ENCODE data around the gene TMEM44.
"Not testable (repeated sequence)": the region's sequence is repeated elsewhere in the genome, so short reads cannot be mapped to it uniquely, and the experiment has no call there.

TMEM44 gene

DNA sequence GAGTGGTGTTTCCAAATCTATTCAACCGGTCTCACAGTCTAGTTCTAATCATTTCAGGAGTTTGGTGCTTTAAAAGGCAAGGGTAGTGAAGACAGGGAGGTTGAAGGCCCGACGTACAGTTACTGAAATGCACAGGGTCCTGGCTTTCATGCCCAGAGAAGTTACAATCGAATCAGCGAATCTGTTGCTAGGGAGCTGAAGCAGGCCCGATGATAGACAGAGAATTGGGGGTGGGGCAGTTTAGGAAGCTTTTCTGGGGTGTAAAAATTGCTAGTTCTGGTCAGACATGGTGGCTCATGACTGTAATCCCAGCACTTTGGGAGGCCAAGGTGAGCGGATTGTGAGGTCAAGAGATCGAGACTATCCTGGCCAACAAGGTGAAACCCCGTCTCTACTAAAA is 83.4 kb downstream of the TMEM44 start:
- DNase-seq: no peak

DNA sequence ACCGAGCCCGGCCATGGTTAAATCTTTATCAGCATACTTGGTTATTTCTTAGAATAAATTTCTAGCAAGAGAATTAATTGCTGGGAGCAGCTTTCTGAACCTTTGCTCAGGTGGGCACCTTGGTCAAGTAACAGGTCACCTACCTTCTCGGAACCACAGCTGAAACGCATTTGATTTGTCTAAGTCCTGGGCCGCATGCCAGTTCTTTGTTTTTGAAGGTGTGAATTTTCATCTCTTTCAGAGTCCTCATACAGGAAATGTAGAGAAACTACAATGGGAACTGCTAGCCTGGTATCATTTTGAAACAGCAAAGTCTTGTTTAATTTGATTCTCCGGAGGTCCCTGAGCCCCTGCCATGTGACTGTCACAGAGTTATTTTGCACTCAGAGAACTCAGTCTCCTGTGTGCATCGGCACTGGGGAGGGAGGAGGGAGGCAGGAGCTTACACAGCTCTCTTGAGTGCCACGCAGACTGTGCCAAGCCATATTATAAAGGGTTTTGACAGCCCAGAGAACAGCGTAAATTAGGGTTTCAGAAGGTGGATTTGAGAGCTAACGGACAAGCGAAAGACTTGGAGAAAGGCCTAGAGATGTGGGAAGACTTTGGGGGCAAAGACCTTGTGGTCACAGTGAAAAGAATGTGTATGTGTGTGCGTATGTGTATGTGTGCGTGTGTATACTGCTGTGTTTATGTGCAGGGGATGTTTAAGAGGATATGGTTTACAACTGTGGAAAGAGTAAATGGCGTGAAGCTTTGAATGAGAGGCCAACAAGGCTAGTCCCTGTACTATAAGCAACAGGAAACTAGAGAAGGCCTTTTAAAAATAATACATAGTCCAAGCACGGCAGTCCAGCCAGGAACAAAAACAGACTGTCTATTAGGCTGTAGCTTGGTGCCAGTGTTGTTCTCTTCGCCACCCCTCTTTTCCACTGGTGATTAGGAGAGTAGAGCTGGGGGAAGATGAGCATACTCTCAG is 84.6 kb downstream of the TMEM44 start:
- no peak for DNase-seq

DNA sequence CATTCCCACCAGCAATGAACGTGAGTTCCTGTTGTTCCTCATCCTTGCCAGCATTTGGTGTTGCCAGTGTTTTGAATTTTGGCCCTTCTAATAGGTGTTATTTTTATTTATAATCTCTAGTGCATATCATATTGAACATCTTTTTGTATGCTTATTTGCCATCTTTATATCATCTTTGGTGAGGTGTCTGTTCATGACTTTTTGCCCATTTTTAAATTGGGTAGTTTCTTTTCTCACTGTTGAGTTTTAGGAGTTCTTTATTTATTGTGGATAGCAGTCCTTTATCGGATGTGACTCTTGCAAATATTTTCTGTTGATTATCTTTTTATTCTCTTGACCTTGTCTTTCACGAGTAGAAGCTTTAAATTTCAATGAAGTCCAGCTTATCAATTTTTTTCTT is 86.2 kb downstream of the TMEM44 start:
- no peak for DNase-seq

DNA sequence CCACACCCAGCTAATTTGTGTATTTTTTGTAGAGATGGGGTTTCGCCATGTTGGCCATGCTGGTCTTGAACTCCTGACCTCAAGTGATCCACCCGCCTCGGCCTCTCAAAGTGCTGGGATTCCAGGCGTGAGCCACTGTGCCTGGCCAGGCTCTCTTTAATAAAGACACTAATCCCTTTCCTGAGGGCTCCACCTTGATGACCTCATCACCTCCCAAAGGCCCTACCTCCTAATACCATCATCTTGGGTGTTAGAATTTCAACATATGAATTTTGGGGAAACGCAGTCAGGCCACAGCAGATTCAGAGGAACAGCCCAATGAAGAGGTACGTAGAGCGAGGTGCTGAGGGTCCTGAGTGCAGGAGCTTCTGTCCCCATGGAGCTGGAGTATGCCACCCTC is 87.7 kb downstream of the TMEM44 start:
- DNase-seq: not testable (repeated sequence)

DNA sequence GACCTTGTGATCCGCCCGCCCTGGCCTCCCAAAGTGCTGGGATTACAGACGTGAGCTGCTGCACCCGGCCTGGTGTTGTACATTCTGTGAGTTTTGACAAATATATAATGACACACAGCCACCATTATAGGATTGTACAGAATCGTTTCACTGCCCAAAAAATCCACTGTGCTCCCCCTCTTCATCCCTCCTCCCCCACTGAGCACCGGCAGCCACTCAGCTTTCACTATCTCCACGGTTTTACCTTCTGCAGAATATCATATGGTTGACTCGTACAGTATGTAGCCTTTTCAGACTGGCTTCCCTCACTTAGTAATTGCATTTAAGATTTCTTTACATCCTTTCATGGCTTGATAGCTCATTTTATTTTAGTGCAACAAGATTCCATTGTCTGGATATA is 89.7 kb downstream of the TMEM44 start:
- DNase-seq: no peak

DNA sequence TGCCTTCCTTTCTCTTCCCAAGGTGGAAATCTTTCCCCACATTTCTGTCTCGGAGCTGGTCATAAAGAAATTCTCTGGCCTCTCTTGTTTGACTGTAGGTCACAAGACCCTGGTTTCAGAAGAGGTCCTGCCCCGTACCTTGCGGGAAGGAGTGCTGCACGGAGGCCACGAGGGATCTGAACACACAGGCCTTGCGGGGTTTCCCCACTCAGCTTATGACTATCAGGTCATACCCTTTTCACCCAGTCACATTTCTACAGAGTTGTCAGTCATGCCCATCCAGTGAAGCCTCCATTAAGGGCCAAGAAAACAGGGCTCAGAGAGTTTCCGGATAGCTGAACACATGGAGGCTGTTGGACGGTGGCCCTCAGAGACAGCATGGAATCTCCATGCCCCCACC is 91.7 kb downstream of the TMEM44 start:
- DNase-seq: no peak

DNA sequence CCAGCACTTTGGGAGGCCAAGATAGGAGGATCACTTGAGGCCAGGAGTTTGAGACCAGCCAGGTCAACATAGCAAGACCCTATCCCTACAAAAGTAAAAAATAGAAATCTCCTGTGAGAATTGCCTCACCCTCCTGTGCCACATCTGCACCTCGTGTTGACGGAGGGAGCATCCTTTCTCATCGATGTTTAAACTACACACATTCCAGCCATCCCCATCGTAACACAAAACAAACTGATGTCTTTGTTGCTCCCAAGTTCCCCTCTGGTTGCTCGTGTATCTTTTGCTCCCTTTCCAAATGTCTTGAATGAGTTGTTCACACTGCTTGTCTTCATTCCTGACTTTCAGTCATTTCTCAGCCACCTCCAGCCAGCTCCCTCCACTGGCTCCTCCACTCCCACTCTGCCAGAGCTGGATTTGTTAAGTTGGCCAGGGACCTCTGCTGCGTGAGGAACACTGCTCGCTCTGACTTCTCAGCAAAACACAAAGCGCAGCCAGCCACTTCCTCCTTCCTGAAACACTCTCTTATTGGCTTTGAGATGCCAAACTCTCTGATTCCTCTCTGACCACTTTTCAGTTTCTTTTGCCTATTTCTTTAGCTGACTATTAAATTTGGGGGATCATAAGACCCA is 92.8 kb downstream of the TMEM44 start:
- no peak for DNase-seq

DNA sequence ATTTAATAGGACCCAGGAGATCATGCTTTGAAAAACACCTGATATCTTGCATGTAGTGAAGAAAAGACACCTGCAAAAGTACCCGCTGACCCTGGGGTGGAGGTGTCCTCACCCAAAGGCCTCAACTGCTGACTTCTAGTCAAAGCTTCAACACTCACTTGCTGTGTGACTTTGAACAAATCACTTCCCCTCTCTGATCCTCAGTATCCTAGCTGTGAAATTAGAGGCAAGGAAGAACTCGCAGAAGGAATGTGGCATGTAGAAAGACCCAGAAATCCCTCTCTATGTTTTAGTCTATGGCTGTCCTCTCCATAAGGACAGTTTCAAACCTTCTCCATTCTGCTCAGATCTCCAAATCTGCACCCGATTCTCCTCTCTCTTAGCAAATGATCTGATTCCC is 93.7 kb downstream of the TMEM44 start:
- DNase-seq: no peak

DNA sequence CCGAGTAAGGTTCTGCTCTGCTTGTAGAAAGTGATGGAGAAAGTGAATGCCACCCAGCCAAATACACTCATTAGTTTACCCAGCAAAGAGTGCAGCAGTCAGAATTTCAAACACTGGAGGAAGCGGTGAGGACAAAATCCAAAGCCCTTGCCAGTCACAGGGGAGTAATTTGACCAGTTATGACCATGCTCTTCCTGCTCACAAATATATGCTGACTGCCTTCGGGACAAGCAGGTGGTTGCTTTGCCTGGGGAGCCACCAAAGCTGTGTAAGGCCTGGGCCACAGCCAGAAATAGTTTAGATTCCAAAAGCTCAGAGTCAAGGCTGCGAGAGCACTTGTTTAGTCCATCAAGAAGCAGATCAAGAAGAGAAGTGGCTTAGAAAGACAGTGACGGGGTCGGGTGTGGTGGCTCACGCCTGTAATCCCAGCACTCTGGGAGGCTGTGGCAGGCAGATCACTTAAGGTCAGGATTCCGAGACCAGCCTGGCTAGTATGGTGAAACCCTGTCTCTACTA is 95.4 kb downstream of the TMEM44 start:
- no peak for DNase-seq

Data from NCI-H1436 treated with DMSO at 0.1 percent for 48 hours (cell line).